ENCODE measurements around the gene ELL. TPM values are rescaled to one million over a fixed set of nuclear protein-coding genes. Genes with fewer than 3 reads are reported as not detected.

Gene ELL
- polyA plus RNA-seq (ENCODE audit: low read depth in 6 of 6) = 10 to 100 TPM in 5 of 6 donors, 1 to 10 TPM in 1; 7.0 to 19.3 (median 14.6) TPM

DNA sequence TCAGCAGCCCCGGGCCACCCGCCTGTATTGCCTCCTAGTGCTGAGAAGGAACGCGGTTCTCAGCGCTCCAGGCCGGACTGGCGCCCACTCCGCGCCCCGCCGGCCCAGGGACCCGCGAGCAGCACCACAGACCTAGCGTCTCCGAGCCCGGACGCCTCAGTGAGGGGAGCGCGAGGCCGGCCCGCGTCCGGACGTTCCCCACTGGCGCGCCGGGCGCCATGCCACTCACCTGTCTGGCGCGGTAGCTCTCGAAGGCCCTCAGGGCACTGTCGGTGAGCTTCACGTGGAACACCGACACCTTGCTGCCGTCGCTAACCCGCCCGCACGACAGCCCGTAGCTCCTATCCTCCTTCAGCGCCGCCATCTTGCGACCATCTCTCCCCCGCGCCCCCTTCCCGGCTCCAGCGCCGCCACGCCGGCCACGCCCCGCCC is at the start of gene ELL:
Gene ELL (minus strand): TSS at position 379 of the 432 bp plus-strand sequence. CDS start 15 bp downstream, at position 364.
- Mint-ChIP-seq H3K4me3 (peak within 1 kb of the TSS; percentile 91 to 99 (median 94)), H3K4me1 (peaks cover 24 to 32% (median 25%) of the 10 kb centered on the region in 3 donors), H3K27ac (peak within 1 kb of the TSS; percentile 96 to 99 (median 98)), H3K27me3 (no peaks in the 10 kb centered on the region), H3K9me3 (no peaks in the 10 kb centered on the region), H3K36me3 (no peaks in the 10 kb centered on the region)
- DNase-seq (no peak), ATAC-seq (ENCODE audit: low read depth in 2 of 2) (peak; percentile 1)

DNA sequence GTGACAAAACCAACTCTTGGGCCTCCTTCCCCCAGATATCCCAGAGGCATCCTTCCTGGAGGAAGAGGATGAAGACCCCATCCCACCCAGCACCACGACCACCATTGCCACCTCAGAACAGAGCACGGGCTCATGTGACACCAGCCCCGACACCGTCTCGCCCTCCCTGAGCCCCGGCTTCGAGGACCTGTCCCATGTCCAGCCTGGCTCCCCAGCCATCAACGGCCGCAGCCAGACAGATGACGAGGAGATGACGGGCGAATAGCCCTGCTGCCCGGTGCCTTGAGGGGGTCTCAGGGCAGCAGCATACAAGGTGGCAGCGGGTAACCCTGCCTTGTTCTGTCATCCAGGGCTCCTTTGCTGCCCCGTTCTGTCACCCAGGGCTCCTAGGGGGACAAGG is 46.5 kb upstream of the ELL start:
- ATAC-seq (ENCODE audit: low read depth in 2 of 2) = no peak
- H3K27me3 Mint-ChIP-seq = no peaks in the 10 kb centered on the region
- no peaks in the 10 kb centered on the region for H3K9me3 Mint-ChIP-seq
- no peak overlapping the region for H3K4me3 Mint-ChIP-seq
- H3K4me1 Mint-ChIP-seq = peaks cover 21 to 22% (median 21%) of the 10 kb centered on the region in 3 donors
- H3K27ac Mint-ChIP-seq = no peak overlapping the region
- no peak for DNase-seq
- peaks cover 0 to 5% of the 10 kb centered on the region in 2 donors for H3K36me3 Mint-ChIP-seq

DNA sequence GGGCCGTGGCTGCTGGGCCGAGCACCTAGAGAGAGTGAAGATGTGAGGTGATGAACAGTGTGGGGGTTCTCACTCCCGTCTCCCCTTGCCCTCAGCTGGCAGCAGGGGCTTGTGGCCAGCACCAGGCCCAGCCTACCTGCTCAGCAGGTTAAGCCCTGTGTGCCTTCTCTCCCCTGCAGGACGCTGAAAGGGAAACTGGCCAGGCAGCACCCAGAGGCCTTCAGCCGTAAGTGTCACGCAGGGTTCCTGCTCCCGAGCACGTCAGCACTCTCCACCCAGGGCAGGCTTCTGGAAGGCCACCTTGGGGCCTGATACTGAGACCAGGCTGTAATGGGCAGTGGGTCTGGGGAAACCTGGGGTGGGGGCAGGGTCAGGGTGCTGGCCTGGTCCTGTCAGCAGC is 45.1 kb upstream of the ELL start:
- Mint-ChIP-seq H3K36me3 (peaks cover 0 to 5% of the 10 kb centered on the region in 2 donors), H3K9me3 (no peaks in the 10 kb centered on the region), H3K4me3 (no peak overlapping the region), H3K4me1 (peaks cover 8 to 9% (median 8%) of the 10 kb centered on the region in 3 donors), H3K27me3 (no peaks in the 10 kb centered on the region), H3K27ac (no peak overlapping the region)
- ATAC-seq (ENCODE audit: low read depth in 2 of 2) (no peak), DNase-seq (no peak)

DNA sequence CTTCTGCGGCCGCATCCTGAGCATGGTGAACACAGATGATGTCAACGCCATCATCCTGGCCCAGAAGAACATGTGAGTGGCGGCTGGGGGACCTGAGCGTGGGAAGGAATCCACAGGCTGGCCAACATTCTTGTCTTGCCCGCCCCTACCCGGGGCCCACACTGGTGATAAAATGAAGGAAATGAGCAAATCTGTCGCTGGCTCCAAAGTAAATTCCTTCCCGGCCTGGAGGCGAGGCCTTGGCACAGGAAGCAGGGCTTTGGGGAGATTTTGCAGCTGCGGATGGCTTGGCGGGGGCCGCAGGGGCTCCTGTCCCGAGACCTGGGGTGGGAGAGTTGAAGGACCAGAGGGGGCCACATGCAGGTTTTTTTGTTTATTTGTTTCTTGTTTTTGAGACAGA is 40.2 kb upstream of the ELL start:
- H3K4me1 Mint-ChIP-seq = peaks cover 12 to 22% (median 21%) of the 10 kb centered on the region in 3 donors
- H3K4me3 Mint-ChIP-seq = no peak overlapping the region
- H3K27me3 Mint-ChIP-seq = no peaks in the 10 kb centered on the region
- H3K27ac Mint-ChIP-seq = no peak overlapping the region
- ATAC-seq (ENCODE audit: low read depth in 2 of 2) = no peak
- DNase-seq = no peak
- no peaks in the 10 kb centered on the region for H3K9me3 Mint-ChIP-seq
- peaks cover 0 to 5% of the 10 kb centered on the region in 2 donors for H3K36me3 Mint-ChIP-seq

GRCh38 chr19:18559685-18560084 is 37.8 kb upstream of the ELL start:
- Mint-ChIP-seq H3K4me3 (peak overlapping the region; percentile 29 to 96 (median 82)), H3K9me3 (no peaks in the 10 kb centered on the region), H3K36me3 (peaks cover 0 to 2% of the 10 kb centered on the region in 2 donors), H3K27me3 (no peaks in the 10 kb centered on the region), H3K27ac (peak overlapping the region; percentile 33 to 98 (median 96)), H3K4me1 (peaks cover 12 to 22% (median 21%) of the 10 kb centered on the region in 3 donors)
- ATAC-seq (ENCODE audit: low read depth in 2 of 2) = no peak
- DNase-seq = no peak

DNA sequence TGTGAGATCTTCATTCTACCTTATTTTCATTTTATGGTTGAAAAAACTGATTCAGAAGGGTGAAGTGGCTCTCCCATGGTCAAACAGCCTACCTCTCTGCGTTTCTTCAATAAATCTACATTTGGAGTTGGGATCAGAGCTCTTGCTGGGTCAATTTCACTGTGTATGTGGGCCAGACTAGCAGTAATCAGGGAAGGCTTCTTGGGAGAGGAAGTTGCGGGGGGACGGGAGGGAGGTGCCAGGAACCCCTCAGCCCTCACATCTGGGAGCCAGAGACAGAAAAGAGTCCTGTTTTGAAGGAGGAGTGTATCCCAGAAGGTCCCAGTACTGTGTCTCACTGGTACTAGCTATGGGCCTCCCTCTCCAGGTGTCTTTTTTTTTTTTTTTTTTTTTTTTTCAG is 36.7 kb upstream of the ELL start:
- Mint-ChIP-seq H3K9me3 (no peaks in the 10 kb centered on the region), H3K4me3 (peak overlapping the region; percentile 84 to 96 (median 89)), H3K27me3 (no peaks in the 10 kb centered on the region), H3K27ac (peak overlapping the region; percentile 95 to 98 (median 96)), H3K36me3 (no peaks in the 10 kb centered on the region), H3K4me1 (peaks cover 12 to 22% (median 21%) of the 10 kb centered on the region in 3 donors)
- ATAC-seq (ENCODE audit: low read depth in 2 of 2) (no peak), DNase-seq (no peak)

DNA sequence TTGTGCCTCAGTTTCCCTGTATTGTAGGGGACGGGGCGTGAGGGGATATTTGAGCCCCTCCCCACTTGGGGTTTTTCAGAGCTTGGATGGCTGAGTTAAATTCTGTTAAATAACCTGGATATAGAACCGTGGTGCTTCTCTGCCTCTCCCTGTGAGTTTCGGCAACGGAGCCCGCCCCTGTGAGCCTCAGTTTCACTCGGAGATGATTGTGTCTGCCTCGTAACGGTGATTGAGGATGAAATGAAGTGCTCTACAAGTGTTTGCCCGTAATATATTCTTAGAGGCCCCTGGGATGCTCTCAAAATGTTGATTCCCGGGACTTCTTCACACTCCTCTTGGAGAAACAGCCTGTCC is 36.3 kb upstream of the ELL start:
- Mint-ChIP-seq H3K27me3 (no peaks in the 10 kb centered on the region), H3K27ac (peak overlapping the region; percentile 95 to 98 (median 96)), H3K4me3 (peak overlapping the region; percentile 84 to 96 (median 89)), H3K36me3 (no peaks in the 10 kb centered on the region), H3K4me1 (peaks cover 12 to 22% (median 21%) of the 10 kb centered on the region in 3 donors), H3K9me3 (no peaks in the 10 kb centered on the region)
- ATAC-seq (ENCODE audit: low read depth in 2 of 2) (no peak), DNase-seq (no peak)

- DNase-seq (peak; percentile 98), ATAC-seq (ENCODE audit: low read depth in 2 of 2) (peak; percentile 96)
- Mint-ChIP-seq H3K27me3 (no peaks in the 10 kb centered on the region), H3K27ac (peak within 1 kb of the TSS; percentile 96 to 98 (median 98)), H3K9me3 (no peaks in the 10 kb centered on the region), H3K4me1 (peaks cover 12 to 22% (median 21%) of the 10 kb centered on the region in 3 donors), H3K4me3 (peak within 1 kb of the TSS; percentile 84 to 96 (median 89)), H3K36me3 (no peaks in the 10 kb centered on the region)
These were observed 35.7 kb upstream of the ELL start, which contains the start of gene KXD1 for GRCh38 chr19:18557411-18558201. TSS of gene KXD1 (plus strand) at chr19:18557870. CDS start at chr19:18562057, 4,187 bp downstream.

- Mint-ChIP-seq H3K36me3 (no peaks in the 10 kb centered on the region), H3K4me1 (no peaks in the 10 kb centered on the region), H3K27ac (no peak overlapping the region), H3K9me3 (no peaks in the 10 kb centered on the region), H3K4me3 (peak overlapping the region in 1 of 8 donors; percentile 26), H3K27me3 (no peaks in the 10 kb centered on the region)
- ATAC-seq (ENCODE audit: low read depth in 2 of 2) = no peak
- no peak for DNase-seq
These were observed 29.8 kb upstream of the ELL start for GRCh38 chr19:18551631-18552030.

GRCh38 chr19:18543814-18544475 is 22.1 kb upstream of the ELL start:
- H3K27ac Mint-ChIP-seq = peak overlapping the region; percentile 81 to 99 (median 94)
- peaks cover 16 to 36% (median 17%) of the 10 kb centered on the region in 3 donors for H3K4me1 Mint-ChIP-seq

DNA sequence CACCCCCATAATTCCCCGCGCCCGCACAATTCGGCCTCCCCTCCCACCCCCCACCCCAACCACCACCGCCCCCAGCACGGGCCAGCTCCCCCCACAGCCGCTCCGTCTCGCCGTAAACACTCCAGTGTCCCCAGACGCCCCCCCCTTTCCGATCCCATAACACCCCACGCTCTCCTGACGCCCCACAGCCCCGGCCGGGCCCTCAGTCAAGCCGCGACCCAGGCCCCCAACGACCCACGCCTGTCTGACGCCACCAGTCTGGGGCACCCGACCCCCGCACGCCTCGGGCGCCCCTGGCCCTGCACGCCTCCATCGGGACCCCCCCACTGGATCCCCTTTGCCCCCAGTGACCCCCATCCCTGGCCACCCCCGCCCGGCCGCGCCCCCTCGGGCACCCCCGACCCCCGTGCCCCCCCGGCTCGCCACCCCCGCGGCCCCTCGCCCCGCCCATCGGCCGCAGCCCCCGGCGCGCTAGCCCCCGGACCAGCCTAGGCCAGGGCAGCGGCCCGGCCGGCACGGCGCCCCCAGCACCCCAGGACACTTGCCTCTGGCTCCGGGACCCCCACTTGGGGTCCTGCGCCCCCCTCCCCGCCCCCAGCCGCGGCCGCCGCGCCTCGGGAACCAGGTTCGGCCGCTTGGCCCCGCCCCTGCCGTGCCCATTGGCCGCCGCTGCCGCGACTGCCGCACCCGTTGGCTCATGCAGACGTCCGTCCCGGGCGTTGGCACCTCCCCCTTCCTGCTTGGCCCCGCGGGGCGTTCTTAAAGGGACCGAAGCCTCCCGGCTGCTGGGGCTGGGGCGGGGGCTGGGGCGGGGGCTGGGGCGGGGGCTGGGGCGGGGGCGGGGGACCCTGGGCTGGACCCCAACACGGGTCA is 21.3 kb upstream of the ELL start, which contains the start of gene FKBP8:
Gene FKBP8 (minus strand): TSS at position 633 of the 873 bp plus-strand sequence. CDS start 1,603 bp downstream, outside the sequence.
- Mint-ChIP-seq H3K4me3 (peak within 1 kb of the TSS; percentile 90 to 96 (median 94)), H3K27ac (peak within 1 kb of the TSS; percentile 85 to 99 (median 94)), H3K9me3 (no peaks in the 10 kb centered on the region)

More at GRCh38 chr19:18543814-18544475, 22.1 kb upstream of the ELL start:
- ATAC-seq (ENCODE audit: low read depth in 2 of 2) = peak; percentile 59
- H3K27me3 Mint-ChIP-seq = no peaks in the 10 kb centered on the region
- peak overlapping the region; percentile 90 to 96 (median 94) for H3K4me3 Mint-ChIP-seq
- peak; percentile 53 for DNase-seq
- H3K9me3 Mint-ChIP-seq = no peaks in the 10 kb centered on the region
- no peaks in the 10 kb centered on the region for H3K36me3 Mint-ChIP-seq

GRCh38 chr19:18541992-18542940 is 20.4 kb upstream of the ELL start:
- H3K36me3 Mint-ChIP-seq = no peaks in the 10 kb centered on the region
- no peaks in the 10 kb centered on the region for H3K9me3 Mint-ChIP-seq
- ATAC-seq (ENCODE audit: low read depth in 2 of 2) = no peak

More for the DNA sequence above, 21.3 kb upstream of the ELL start, which contains the start of gene FKBP8:
- Mint-ChIP-seq H3K27me3 (no peaks in the 10 kb centered on the region), H3K36me3 (no peaks in the 10 kb centered on the region), H3K4me1 (peaks cover 16 to 36% (median 20%) of the 10 kb centered on the region in 3 donors)
- DNase-seq (peak; percentile 89), ATAC-seq (ENCODE audit: low read depth in 2 of 2) (peak; percentile 97 to 98)

More at GRCh38 chr19:18541992-18542940, 20.4 kb upstream of the ELL start:
- Mint-ChIP-seq H3K4me3 (peak overlapping the region; percentile 85 to 95 (median 90)), H3K27ac (peak overlapping the region; percentile 67 to 93 (median 86)), H3K4me1 (peaks cover 16 to 36% (median 25%) of the 10 kb centered on the region in 3 donors), H3K27me3 (no peaks in the 10 kb centered on the region)
- DNase-seq = no peak

Data from naive B cell (primary cell).